ENCODE results near the gene MMS19. TPM values are rescaled to one million over a fixed set of nuclear protein-coding genes. Genes with fewer than 3 reads are reported as not detected.

MMS19 gene, protein sequence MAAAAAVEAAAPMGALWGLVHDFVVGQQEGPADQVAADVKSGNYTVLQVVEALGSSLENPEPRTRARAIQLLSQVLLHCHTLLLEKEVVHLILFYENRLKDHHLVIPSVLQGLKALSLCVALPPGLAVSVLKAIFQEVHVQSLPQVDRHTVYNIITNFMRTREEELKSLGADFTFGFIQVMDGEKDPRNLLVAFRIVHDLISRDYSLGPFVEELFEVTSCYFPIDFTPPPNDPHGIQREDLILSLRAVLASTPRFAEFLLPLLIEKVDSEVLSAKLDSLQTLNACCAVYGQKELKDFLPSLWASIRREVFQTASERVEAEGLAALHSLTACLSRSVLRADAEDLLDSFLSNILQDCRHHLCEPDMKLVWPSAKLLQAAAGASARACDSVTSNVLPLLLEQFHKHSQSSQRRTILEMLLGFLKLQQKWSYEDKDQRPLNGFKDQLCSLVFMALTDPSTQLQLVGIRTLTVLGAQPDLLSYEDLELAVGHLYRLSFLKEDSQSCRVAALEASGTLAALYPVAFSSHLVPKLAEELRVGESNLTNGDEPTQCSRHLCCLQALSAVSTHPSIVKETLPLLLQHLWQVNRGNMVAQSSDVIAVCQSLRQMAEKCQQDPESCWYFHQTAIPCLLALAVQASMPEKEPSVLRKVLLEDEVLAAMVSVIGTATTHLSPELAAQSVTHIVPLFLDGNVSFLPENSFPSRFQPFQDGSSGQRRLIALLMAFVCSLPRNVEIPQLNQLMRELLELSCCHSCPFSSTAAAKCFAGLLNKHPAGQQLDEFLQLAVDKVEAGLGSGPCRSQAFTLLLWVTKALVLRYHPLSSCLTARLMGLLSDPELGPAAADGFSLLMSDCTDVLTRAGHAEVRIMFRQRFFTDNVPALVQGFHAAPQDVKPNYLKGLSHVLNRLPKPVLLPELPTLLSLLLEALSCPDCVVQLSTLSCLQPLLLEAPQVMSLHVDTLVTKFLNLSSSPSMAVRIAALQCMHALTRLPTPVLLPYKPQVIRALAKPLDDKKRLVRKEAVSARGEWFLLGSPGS
- total RNA-seq = 95.5 and 102 TPM in 2 replicates

DNA sequence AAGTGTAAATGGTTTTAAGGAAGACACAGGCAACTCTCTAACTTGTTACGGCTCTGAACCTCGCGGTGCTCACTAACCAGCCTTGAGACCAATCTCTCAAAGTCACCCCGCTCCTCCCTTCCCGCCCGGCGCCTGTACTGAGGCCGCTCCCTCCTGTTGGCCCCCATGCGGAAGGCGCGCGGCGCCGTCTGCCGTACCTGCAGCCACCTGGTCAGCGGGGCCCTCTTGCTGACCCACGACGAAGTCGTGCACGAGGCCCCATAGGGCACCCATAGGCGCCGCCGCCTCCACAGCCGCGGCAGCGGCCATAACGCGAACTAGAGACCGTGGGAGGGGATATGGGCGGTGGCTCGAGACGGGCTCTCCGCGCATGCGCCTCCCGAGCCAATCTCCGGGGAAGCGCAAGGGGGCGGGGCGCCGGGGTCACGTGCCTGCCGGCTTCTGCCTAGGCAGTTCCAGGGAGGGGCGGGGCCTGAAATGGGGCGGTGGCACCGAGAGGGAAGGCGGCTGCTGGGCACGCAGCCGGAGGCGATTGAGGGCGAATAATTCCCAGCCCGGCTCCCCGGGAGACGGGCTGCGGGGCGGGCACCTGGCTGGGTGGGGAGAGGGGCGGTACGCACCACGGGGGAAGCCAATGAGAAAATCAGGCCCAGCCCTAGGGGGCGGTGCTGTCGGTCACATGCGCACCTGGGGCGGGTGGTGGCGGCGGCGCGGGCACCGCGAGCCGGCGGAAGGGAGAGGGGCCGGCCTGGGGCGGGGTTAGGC is at the start of gene MMS19:
MMS19 (minus strand) TSS at position 347 of the 765 bp plus-strand sequence; CDS start at position 309, 38 bp downstream.
- peak; percentile 98 for DNase-seq

GRCh38 chr10:97547962-97548361 is 49.7 kb upstream of the MMS19 start:
- DNase-seq = no peak

DNA sequence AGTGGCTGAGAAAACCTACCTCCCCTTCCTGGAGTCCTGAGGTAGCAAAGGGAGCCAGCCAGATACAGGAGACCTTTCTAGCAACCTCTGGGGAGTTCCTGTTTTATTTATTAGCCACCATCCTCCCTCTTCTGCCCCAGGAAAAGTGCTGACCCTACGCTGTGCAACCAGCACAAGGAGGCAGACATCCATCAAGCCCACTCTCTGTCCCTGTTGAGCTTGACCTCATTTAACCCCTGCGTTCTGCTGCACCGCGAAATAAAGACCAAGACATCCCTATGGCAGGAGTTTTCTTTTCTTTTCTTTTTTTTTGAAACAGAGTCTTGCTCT is 49.0 kb upstream of the MMS19 start:
- DNase-seq = no peak

DNA sequence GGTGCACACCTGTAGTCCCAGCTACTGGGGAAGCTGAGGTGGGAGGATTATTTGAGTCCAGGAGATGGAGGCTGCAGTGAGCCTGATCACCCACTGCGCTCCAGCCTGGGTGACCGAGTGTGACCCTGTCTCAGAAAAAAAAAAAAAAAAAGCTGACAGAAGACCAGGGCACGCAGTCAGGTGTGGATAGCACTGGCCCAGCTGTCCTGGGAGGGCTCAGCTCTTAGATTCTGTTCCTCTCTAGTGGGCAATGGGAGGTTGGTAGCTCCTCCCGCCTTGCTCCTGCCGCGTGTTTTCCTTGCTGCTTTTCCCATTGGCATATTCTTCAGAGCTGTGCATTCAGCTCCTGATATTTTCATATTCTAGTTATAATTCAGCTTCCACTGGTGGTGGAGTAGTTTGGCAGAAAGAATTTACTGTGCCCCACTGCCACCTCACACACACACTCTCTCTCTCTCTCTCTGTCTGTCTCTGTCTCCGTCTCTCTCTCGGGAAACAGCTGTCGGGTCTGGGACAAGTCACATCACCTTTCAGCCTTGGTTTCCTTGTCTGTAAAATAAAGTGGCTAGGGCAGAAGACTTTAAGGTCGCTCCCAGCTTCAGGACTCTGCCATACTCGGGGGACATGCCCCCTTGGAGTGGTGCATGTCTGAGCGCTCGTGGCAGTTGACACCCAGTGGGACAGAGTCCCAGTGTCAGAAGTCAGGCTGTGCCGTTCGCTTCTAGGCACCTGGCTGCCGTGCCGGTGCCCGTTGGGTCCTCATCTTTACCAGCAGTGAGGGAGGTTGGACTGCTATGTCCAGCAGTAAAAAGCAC is 48.4 kb upstream of the MMS19 start:
- DNase-seq = no peak

DNA sequence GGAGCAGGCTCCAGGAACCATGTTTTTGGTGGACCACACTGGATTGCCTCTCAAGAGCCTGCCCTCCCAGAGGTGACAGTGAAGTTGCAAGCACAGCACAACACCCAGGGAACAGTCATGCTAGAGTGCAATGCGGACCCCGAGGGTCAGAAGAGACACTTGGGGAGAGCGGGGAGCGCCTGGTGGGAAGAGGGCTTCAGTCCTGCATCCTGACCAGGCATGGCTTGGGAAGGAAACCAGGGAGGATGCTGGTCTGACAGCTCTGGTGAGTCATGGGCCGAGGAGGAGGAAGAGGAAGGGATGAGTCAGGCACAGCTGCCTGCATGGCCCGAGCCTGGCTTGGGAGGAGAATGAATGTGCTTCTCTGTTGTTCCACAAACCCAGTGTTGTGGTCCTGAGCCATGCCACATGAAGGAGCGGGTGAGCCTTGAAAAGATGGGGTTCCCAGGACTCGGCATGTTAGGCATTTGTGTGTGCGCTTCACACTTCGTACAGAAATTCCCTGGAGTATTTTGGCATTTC is 44.9 kb upstream of the MMS19 start:
- peak; percentile 99 for DNase-seq

DNA sequence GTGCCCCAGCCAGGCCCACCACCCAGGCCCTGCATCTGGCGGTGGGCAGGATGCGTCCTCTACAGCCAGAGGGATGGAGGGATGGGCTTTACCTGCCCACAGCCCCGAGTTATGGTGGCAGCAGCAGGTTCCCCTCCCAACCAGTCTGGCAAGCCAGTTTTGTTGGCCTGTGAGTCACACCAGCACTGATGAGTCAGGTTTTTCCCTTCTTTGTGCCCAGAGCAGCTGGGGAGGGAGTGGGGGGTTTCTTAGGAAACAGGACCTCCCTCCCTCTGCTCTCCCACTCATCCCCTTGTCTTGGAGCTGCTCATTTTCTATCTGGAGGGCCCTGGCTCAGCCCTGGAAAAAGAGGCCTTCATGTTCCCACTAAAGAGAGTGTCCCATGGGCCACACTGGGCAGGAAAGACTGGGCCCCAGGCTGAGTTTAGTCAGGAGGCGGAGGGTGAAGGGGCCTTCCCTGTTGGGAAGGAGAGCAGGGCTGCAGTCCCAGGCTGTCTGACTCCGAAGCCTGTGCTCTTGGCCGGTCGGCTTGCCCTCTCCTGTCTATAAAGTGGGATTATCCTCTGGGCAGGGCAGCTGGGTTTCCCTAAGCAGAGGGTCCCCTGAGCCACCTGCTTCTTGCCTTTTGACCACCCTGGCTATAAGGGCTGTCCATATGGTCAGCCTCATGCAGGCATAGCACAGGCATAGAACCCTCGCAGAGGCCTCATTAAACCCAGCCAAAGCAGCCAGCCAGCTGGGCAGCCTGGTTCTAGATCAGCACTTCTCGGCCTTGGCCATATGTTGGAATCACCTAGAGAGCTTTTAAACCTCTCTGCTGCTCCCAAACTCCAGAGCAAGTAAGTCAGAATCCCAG is 44.2 kb upstream of the MMS19 start:
- DNase-seq = peak; percentile 97

GRCh38 chr10:97540669-97541500 is 42.7 kb upstream of the MMS19 start:
- DNase-seq = no peak

DNA sequence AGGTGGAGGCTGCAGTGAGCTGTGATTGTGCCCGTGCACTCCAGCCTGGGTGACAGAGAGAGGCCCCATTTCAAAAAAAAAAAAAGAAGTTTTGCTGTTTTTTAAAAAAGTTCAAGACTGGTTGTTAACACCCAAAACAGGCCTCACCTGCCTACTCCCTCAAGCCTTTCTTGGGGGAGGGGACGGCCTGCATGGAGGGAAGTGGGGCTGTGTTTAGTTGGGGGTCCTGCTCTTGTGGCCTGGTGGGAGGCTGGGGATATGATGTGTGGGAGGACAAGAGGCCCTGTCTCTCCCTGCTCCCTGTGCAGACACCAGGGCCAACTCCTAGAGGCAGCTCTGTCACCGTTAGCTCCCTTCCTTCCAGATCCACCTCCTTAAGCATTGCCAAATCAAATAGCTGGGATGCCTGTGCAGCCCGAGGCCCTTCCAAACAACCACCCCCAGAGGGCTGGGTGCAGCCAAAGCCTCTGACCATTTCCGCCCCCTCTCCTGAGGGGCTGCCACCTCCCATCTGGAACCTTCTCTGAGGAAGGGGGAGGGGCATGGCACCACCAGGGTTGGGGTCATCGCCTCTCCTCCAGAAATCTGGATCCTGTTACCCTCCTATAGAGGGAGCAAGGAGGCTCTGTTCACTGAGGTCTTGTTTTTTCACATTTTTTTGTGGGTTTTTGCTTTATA is 41.4 kb upstream of the MMS19 start:
- no peak for DNase-seq

DNA sequence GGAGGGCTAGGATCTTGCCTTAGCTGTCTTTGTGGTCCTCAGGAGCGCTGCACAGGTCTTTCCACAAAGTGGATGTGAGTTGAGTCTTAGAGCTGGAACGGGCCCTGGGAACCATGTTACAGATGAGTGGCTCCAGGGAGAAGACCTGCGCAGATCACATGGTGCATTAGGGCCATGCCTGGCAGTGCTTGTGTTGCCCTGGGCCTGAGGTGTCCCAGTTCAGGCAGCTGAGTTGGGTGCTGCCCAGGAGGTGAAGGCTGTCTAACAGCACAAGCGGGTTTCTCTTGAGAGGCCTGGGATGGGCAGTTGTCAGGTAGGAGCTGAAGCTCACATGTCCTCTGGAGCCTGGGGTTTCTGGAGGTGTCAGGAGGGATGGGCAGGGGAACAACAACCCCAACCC is 40.6 kb upstream of the MMS19 start:
- DNase-seq = no peak

- DNase-seq = no peak
Observed at GRCh38 chr10:97538411-97538810, 40.2 kb upstream of the MMS19 start.

DNA sequence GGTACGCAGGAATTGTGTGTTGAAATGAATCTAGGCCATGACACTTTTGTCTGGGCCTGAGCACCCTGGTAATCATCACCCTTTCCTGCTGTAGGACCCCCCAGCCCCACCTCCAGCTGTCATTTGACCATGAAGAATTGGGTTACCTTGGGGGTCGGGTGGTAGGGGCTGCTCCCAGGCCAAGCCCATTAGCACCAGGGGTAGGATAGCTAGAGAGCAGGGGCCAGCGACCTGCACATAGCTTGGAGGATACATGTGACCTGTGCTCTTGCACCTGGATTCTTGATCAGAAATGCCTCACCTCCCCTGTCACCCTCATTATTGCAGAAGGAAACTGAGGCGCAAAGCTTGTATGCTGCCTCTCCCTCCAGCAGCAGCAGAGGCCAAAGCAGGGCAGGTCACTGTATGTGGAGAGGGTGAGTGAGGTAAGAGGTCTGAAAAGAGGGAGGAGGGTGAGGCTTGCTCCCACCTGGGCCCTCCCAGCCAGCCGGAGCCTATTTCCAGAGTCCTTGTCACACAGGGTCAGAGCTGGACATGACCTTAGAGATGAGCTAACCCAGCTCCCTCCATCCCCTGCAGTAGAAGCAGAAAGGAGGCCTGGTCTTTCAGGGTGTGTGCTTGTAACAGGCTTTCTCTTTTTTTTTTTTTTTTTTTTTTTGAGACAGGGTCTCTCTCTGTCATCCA is 39.1 kb upstream of the MMS19 start:
- no peak for DNase-seq

DNA sequence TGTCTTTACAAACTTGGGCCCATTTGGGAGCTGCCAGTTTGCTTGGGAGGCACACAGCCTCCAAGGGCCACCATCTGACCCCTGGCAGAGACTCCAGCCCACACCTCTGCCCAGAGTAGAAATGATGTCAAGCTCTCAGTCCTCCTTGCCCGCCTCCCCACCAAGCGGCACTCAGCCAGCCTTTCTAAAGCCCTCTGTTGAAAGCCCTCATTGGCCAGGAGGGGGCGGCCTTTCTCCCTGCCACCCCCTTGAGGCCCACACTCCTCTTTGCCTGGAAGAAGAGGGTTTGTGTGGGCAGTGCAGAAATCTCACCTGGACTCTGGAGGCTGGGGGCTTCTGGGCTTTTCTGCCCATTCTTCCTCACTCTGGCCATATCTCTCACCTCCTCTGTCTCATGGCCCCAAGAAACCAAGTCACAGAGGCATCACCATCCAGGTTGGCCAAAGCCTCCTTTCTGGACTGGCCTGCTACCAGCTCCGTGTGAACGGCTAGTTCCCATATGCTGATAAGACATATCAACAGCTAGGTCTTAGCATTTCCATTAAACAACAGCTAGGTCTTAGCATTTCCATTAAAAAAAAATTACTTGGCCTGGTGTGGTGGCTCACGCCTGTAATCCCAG is 36.6 kb upstream of the MMS19 start:
- peak; percentile 80 for DNase-seq

GRCh38 chr10:97533888-97534287 is 35.7 kb upstream of the MMS19 start:
- DNase-seq = no peak

DNA sequence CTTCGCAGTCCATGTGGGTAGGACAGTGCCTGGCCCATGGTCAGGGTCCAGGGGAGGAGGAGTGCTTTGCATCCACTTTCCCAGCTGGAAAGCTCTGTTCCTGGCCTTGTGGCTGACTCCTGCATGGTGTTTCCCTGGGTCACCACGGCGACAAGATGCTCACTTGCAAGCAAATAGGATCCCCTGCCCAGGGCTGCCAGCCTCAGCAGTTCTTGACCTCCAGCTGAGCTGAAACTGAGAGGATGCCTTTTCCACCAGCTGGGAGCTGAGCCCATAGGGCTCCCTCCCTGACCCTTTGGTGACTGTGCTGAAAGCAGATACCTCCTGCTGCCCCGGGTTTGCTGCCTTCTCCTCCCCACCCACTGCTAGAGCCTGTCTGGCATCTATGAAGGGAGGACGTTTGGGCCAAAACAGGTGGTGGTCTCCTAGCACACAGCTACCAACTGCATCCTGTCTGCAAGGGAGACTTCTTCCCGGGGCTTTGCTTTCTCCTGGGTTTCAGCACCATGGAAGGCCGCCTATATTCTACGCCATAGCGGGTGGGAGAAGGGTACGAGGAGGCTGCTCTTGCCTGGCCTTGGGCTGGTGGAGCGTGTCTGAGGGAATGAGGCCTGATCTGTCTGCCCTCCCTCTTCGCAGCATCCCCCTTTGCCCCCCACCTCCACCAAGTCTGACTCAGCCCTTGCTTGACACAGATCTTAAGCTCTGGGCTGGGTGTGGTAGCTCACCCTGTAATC is 34.9 kb upstream of the MMS19 start:
- DNase-seq = peak; percentile 35

GRCh38 chr10:97531401-97531986 is 33.3 kb upstream of the MMS19 start:
- no peak for DNase-seq

- DNase-seq = no peak
Observed at GRCh38 chr10:97529685-97530465, 31.7 kb upstream of the MMS19 start.

Data from dermis blood vessel endothelial cell (primary cell).